SU-DHL-6 (cell line): ENCODE data around the gene KSR2.

ENCODE experiments used
- EZH2phosphoT487 ChIP-seq: fragments of 200-600 bp; sonication (generic), shearing (Covaris generic); conservative IDR thresholded peaks from 2 replicates; pipeline ENCODE4 v1.6.1; 2018; ENCODE audit warnings: mild to moderate bottlenecking, antibody characterized with exemption, low read length, moderate library complexity, mixed read lengths
- TF ChIP-seq, protein P1 (sequence below): fragments of 200-600 bp; sonication (generic); IDR thresholded peaks from one replicate; pipeline ENCODE4 v1.5.1; 2017; ENCODE audit warnings: antibody characterized with exemption, mild to moderate bottlenecking, low read length, moderate library complexity; ENCODE audit not compliant: insufficient read depth, poor library complexity, severe bottlenecking

- TF ChIP-seq, protein P1, sequence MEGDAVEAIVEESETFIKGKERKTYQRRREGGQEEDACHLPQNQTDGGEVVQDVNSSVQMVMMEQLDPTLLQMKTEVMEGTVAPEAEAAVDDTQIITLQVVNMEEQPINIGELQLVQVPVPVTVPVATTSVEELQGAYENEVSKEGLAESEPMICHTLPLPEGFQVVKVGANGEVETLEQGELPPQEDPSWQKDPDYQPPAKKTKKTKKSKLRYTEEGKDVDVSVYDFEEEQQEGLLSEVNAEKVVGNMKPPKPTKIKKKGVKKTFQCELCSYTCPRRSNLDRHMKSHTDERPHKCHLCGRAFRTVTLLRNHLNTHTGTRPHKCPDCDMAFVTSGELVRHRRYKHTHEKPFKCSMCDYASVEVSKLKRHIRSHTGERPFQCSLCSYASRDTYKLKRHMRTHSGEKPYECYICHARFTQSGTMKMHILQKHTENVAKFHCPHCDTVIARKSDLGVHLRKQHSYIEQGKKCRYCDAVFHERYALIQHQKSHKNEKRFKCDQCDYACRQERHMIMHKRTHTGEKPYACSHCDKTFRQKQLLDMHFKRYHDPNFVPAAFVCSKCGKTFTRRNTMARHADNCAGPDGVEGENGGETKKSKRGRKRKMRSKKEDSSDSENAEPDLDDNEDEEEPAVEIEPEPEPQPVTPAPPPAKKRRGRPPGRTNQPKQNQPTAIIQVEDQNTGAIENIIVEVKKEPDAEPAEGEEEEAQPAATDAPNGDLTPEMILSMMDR: no peak
- no peak for TF ChIP-seq EZH2phosphoT487
Observed at GRCh38 chr12:117555889-117556288, 412.9 kb downstream of the KSR2 start.
